CD1c-positive myeloid dendritic cell (primary cell): ENCODE data around the gene ZZZ3.
"Not testable (repeated sequence)": the region's sequence is repeated elsewhere in the genome, so short reads cannot be mapped to it uniquely, and the experiment has no call there.

Experiments used
- DNase-seq: peaks from one replicate; pipeline ENCODE4 v3.0.0-alpha.2; 2016; ENCODE audit errors: extremely low spot score

ZZZ3 gene

DNA sequence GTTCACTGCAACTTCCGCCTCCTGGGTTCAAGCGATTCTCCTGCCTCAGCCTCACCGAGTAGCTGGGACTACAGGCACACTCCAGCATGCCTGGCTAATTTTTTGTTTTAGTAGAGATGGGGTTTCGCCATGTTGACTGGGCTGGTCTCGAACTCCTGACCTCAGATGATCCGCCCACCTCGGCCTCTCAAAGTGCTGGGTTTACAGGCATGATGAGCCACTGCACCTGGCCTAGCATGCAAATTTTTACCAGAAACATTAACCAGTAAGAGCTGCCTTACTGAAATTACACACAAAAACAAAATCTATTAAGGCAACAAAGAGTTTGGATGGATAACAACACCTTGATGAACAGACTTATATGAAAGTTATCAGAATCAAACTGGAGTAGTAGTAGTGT is 12.1 kb downstream of the ZZZ3 start:
- no peak for DNase-seq

DNA sequence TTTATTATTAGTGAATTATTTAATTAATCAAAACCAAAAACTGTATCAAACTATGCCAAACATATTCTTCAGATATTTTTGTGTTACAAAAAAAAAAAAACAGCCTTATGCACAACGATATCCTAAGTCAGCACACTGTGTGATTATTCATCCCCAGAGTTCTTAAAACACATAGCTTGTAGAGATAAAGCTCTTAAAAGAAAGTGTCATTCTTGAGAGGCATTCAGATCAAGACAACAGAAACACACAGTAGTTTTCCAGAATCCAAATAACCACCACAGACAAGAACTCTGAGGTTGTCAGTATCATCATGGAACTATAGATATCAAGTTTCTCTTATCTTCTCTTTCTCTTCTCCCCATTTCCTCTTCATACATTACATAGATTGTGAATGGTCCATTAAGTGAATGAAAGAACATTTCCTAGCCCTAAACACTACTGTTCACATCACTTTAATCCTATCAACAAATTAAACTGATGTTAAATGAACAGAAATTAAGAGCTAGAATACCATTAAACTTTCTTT is 13.5 kb downstream of the ZZZ3 start:
- no peak for DNase-seq

DNA sequence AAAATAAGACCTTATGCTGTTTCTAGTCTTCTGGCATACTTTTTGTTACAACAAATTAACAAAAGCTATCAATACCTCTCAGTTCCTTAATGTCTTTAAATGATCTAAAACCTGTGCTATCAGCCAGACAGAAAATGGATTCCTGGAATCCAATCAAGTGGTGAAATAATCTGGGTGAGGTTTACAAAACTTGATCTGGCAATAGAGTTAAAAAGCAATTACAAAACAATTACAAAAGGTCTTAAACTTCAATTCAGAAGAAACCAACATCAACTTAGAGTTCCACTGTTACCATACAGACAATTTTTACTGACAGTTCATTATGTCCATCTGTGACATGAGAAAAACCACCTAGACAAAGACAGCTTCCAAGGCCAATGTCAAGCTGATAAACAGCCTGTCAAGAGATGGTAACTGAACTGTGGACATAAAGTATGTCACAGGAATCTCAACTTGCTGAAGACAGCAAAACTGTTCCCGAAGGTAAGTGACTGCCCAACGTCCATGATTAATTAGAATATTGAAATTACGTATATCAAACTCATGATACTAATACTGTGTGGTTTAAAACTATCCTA is 17.4 kb downstream of the ZZZ3 start:
- DNase-seq = no peak

DNA sequence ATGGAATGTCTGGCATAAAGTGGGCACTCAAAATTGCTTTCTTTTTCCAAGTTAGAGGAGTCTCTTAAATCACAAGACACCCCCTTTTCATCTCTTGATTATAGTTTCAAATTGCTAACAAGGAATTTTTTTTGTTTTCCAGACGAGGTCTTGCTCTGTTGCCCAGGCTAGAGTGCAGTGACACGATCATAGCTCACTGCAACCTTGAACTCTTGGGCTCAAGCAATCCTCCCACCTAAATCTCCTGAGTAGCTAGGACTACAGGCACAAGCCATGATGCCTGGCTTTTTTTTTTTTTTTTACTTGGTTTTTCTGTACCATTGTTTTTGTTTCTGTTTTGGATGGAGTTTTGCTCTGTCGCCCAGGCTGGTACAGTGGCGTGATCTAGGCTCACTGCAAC is 20.8 kb downstream of the ZZZ3 start:
- no peak for DNase-seq

DNA sequence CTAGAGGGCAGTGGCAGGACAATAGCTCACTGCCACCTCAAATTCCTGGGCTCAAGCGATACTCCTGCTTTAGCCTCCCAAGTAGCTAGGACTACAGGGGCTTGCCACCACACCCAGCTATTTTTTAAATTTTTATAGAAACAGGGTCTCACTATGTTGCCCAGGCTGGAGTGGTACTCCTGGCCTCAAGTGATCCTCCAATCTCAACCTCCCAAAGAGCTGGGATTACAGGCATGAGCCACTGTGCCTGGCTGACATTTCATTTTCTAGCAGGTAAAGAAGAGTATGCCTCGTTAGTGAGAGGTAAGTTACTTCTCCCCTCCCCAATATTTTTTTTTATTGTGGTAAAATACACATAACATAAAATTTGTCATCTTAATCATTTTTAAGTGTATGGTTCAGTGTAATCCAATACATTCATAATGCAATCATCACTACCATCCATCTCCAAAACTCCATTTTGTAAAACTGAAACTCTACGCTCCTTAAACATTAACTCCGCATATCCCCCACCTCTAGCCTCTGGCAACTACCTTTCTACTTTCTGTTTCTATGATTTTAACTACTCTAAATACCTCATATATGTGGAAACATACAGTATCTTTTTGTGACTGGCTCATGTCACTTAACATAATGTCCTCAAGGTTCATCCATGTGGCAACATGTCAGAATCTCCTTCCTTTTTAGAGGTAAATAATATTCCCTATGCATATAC is 22.4 kb downstream of the ZZZ3 start:
- no peak for DNase-seq

DNA sequence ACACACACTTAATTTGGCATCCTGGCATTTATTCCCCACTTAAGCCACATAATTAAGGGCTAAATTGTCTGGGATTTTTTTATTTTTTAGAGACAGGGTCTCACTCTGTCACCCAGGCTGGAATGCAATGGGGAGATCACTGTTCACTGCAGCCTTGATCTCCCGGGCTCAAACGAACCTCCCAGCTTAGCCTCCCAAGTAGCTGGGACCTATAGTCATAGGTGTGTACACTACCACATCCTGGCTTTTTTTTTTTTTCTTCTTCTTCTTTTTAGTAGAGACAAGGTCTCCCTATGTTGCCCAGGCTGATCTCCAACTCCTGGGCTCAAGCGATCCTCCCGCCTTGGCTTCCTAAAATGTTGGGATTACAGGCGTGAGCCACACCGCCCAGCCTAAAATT is 24.2 kb downstream of the ZZZ3 start:
- DNase-seq = no peak

DNA sequence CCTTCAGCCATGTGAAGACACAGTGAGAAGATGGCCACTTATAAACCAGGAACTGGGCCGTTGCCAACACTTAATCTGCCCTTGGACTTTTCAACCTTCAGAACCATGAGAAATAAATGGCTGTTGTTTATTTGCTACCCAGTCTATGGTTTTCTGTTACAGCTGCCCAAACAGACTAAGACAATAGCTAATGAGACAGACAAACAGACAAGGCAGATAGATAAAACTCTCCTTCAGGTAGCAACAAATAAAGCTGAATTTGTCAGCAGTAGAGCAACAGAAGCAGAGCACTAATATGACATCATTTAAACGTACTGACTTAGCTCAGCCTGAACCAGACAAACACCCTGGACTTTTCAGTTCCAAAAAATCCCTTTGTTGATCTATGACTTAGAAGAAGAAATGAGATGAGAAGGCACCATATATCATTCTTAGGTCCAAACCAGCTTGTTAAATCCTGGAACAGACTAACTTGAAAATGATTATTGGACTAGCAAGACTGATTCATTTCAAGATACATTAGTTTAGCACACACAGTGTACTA is 27.0 kb downstream of the ZZZ3 start:
- no peak for DNase-seq

DNA sequence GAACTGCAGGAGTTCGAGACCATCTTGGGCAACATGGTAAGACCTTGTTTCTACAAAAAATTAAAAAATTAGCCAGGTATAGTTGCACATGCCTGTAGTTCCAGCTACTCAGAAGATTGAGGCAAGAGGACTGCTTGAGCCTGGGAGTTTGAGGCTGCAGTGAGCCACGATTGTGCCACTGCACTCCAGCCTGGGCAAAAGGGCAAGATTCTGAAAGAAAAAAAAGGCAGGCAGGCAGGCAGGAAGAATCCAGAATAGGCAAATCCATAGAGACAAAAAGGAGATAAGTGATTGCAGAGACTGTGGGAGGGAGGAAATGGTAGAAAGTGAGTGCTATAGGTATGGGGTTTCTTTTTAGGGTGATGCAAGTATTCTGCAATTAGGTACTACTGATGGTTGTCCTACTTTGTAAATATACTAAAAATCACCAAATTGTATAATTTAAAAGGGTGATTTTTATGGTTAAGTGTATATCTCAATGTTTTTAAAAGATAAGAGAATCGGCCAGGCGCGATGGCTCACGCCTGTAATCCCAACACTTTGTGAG is 29.4 kb downstream of the ZZZ3 start:
- DNase-seq = no peak

DNA sequence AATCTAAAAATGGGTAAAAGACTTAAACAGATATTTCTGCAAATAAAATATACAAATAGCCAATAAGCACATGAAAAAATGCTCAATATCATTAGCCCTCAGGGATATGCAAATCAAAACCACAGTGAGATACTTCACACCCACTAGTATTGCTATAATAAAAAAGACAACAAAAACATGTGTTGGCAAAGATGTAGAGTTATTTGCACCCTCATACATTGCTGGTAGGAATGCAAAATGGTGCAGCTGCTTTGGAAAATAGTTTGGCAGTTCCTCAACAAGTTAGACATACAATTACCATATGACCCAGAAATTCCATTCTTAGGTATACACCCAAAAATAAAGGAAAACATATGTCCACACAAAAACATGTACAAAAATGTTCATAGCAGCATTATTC is 30.2 kb downstream of the ZZZ3 start:
- no peak for DNase-seq

DNA sequence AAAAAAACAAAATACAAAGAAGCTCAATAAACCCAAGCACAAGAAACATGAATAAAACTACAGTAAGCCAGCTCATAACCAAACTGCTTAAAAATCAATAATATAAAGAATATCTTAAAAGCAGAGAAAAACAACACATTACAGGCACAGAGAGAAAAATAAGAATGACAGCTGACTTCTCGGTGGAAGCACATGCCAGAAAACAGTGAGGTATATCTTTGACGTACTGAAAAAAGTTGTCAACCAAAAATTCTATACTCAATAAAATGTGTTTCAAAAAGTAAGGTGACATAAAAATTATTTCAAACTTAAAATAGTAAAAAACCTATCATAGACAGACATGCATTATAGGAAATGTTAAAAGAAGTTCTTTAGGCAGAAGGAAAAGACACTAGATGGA is 33.3 kb downstream of the ZZZ3 start:
- DNase-seq = no peak

DNA sequence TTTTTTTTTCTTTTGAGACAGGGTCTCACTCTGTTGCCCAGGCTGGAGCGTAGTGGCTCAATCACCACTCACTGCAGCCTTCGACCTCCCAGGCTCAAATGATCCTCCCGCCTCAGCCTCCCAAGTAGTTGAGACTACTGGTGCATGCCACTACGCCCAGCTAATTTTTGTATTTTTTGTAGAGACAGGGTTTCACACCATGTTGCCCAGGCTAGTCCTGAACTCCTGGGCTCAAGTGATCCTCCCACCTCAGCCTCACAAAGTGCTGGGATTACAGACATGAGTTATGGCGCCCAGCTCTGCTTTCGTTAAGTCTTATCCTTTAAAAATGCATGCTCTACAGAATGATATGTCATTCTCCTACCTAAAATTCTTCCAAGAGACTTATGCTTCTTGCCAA is 36.2 kb downstream of the ZZZ3 start:
- not testable (repeated sequence) for DNase-seq

DNA sequence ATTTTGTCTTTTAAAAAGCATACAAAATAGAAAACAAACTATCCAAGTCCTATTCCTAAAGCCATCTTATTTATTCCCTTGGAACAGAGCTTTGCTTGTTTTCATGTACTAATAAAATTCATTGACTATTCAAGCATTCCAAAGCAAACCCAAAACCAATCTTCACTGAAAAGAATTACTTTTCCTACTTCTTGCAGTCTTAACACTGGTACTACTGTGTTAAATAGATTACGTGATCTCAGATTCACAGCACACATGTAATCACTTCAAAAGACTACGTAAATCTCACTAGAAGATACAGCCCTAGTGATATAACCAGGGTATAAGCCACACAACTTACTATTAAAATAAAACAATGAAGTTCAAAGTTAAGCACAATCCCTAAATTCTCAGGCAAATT is 39.0 kb downstream of the ZZZ3 start:
- no peak for DNase-seq

DNA sequence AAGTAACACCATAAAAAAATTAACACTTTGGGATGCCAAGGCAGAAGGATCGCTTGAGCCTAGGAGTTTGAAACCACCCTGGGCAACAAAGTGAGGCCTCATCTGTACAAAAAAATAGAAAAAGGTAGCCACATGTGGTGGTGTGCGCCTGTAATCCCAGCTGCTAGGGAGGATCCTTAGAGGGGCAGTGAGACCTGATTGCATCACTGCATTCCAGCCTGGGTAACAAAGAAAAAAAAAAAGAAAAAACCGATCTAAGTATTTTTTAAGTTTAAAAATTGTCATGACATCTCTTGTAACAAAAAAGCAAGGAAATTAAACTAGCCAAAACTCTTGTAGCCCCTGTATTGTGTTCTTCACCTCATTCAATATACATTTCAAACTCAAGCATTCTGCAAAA is 39.5 kb downstream of the ZZZ3 start:
- no peak for DNase-seq

DNA sequence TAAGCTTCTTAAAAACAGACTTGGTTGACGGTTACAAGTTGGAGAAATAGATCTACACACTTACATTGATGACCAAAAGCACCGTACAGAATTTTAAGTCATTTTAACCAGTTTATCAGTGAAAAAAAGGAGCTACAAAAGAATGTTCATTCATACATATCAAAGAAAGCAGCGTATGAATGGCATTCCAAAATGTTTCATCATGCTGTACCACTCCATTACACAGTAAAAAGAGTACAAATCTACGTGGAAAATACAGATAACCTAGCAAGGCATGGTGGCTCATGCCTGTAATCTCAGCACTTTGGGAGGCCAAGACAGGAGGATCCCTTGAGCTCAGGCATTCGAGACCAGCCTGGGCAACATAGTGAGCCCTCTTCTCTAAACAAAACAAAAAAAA is 40.3 kb downstream of the ZZZ3 start:
- DNase-seq = no peak

DNA sequence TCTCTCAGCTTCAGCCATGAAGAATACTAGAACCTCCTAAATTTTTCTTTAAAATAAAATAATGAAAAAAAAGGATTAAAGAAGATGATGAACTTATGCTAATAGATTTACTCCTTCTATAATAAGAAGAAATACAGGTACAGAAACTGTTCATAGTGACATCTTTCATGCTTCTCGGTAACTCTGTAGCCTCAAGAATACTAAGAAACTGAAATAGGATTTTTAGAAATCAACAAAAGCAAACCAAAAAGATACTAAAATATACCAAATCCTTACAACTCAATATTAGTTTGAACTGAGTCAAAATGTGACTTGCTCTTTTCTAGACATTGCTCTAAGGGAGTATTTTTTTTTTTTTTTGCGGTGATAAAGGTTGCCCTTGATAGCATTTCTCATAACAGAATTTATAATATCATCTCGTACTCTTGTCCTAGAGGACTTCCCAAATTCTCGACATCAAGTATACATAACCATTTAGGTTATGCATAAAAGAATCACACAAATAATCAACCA is 42.8 kb downstream of the ZZZ3 start:
- DNase-seq = no peak

DNA sequence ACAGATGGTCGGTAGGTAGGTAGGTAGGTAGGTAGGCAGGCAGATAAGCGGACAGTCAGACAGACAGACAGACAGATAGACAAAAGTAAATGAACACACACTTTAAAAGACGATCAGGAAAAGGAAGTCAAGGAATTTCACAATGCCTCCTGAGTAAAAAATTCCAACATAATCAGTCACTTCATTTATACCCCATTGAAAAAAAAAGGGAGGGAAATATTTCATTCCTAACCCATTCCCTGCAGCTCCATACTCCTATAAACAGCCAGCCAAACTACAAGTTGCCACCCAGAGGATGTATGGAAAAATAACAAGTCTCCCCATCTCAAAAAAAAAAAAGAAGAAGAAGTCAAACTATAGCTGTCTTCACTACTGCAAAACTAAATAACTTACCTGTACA is 43.4 kb downstream of the ZZZ3 start:
- no peak for DNase-seq

DNA sequence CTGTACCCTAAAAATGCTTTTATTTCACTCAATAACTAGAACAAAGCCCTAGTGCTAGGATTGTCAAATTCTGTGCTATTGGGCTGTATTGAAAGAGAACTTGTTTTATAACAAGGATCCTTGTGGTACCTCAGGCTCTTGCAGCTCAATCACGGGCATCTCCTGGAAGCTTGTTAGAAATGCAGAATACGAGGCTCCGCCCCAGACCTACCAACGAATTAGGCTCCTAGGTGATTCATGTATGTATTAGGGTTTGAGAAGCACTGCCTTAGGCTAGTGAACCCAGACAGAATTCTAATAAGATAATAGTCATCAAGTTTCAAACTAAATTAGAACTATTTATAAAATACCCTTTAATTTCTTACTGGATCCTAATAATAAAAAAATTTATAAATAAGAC is 45.6 kb downstream of the ZZZ3 start:
- DNase-seq = no peak
